Activated CD8-positive, alpha-beta memory T cell treated with anti-CD3 and anti-CD28 coated beads for 36 hours (primary cell): ENCODE results near the gene RADIL. TPM values are rescaled to one million over a fixed set of nuclear protein-coding genes. Genes with fewer than 3 reads are reported as not detected.

Source experiments
- CTCF ChIA-PET: fragments of 350-600 bp; sonication (Branson Sonifier 250); formaldehyde crosslinking; loops from one replicate; lab custom pipeline; 2021; ENCODE audit warnings: antibody characterized with exemption; lab: Charles Lee
- POLR2A ChIA-PET: fragments of 350-600 bp; sonication (Branson Sonifier 250); formaldehyde crosslinking; loops from one replicate; lab custom pipeline; 2021; ENCODE audit warnings: antibody characterized with exemption; lab: Charles Lee
- total RNA-seq, 2 experiments: library from RNA; stranded (reverse); gene quantifications; one replicate each; pipeline ENCODE4 v1.2.3, GENCODE V29; 2021

Gene RADIL
- total RNA-seq, 2 experiments from 2014 or later, result 0.17 to 0.29 TPM

GRCh38 chr7:4774007-4774406 lies 109.5 kb downstream of the RADIL start:
- CTCF ChIA-PET, result interaction anchor here (0.9 to 1.1 kb wide), 2 partner anchors 24 to 132 kb away, joined by 3 to 5 read pairs; no protein-coding TSS in a partner anchor
- POLR2A ChIA-PET, result no interaction called here

- POLR2A ChIA-PET, result no interaction called here
- CTCF ChIA-PET, result interaction anchor here (0.9 kb wide), 1 partner anchor 111 kb away, joined by 3 read pairs; no protein-coding TSS in a partner anchor
These were observed 111.2 kb downstream of the RADIL start for GRCh38 chr7:4772306-4772705.

GRCh38 chr7:4771737-4772136 lies 111.8 kb downstream of the RADIL start:
- POLR2A ChIA-PET, result interaction anchor here (0.6 kb wide), 1 partner anchor 14 kb away, joined by 3 read pairs; no protein-coding TSS in a partner anchor
- CTCF ChIA-PET, result interaction anchor here (0.9 kb wide), 1 partner anchor 111 kb away, joined by 3 read pairs; no protein-coding TSS in a partner anchor

- POLR2A ChIA-PET, result interaction anchor here (0.6 kb wide), 1 partner anchor 15 kb away, joined by 3 read pairs; no protein-coding TSS in a partner anchor
These were observed 112.6 kb downstream of the RADIL start for GRCh38 chr7:4770886-4771285.

GRCh38 chr7:4769761-4770160 lies 113.8 kb downstream of the RADIL start:
- POLR2A ChIA-PET, result no interaction called here
- CTCF ChIA-PET, result no interaction called here

More at GRCh38 chr7:4770886-4771285, 112.6 kb downstream of the RADIL start:
- CTCF ChIA-PET, result no interaction called here

GRCh38 chr7:4768597-4769569 lies 114.6 kb downstream of the RADIL start:
- ChIA-PET POLR2A (no interaction called here), CTCF (no interaction called here)

- ChIA-PET POLR2A (no interaction called here), CTCF (no interaction called here)
These were observed 116.6 kb downstream of the RADIL start for GRCh38 chr7:4766666-4767519.

- CTCF ChIA-PET, result no interaction called here
- POLR2A ChIA-PET, result no interaction called here
These were observed 117.6 kb downstream of the RADIL start for GRCh38 chr7:4765776-4766490.

- ChIA-PET POLR2A (no interaction called here), CTCF (no interaction called here)
These were observed 119.0 kb downstream of the RADIL start for GRCh38 chr7:4764402-4765007.

GRCh38 chr7:4763794-4764185 lies 119.7 kb downstream of the RADIL start:
- ChIA-PET POLR2A (no interaction called here), CTCF (interaction anchor here (0.6 kb wide), 1 partner anchor 280 kb away, joined by 3 read pairs; no protein-coding TSS in a partner anchor)

- CTCF ChIA-PET, result interaction anchor here (0.6 kb wide), 1 partner anchor 281 kb away, joined by 3 read pairs; no protein-coding TSS in a partner anchor
- POLR2A ChIA-PET, result no interaction called here
These were observed 120.3 kb downstream of the RADIL start for GRCh38 chr7:4763091-4763793.

GRCh38 chr7:4762121-4763055 lies 121.1 kb downstream of the RADIL start:
- ChIA-PET CTCF (no interaction called here), POLR2A (no interaction called here)

- POLR2A ChIA-PET, result no interaction called here
- CTCF ChIA-PET, result no interaction called here
These were observed 122.6 kb downstream of the RADIL start for GRCh38 chr7:4760952-4761351.

- CTCF ChIA-PET, result no interaction called here
These were observed 124.3 kb downstream of the RADIL start for GRCh38 chr7:4759211-4759610.

GRCh38 chr7:4758791-4759190 lies 124.7 kb downstream of the RADIL start:
- POLR2A ChIA-PET, result no interaction called here

More at GRCh38 chr7:4759211-4759610, 124.3 kb downstream of the RADIL start:
- POLR2A ChIA-PET, result no interaction called here

GRCh38 chr7:4758111-4758510 lies 125.4 kb downstream of the RADIL start:
- POLR2A ChIA-PET, result no interaction called here
- CTCF ChIA-PET, result no interaction called here

More at GRCh38 chr7:4758791-4759190, 124.7 kb downstream of the RADIL start:
- CTCF ChIA-PET, result no interaction called here

- POLR2A ChIA-PET, result no interaction called here
- CTCF ChIA-PET, result interaction anchor here (0.9 to 3.0 kb wide), 3 partner anchors 12 to 144 kb away, joined by 3 to 12 read pairs (median 5); no protein-coding TSS in a partner anchor
These were observed 128.5 kb downstream of the RADIL start for GRCh38 chr7:4755045-4755444.
